ENCODE data around the gene CLN6.
A peak's percentile ranks its signal among the peaks of the same experiment; 100 is the strongest.

CLN6 gene

GRCh38 chr15:68209272-68209671 is 20.3 kb downstream of the CLN6 start:
- no peak for TF ChIP-seq CTCF (IDR thresholded peaks at IDR 0.05; ENCODE audit: insufficient read depth, low read depth, low read length, missing control alignments)
- DNase-seq (ENCODE audit: low read depth) = no peak

GRCh38 chr15:68208636-68209240 is 20.8 kb downstream of the CLN6 start:
- TF ChIP-seq CTCF (IDR thresholded peaks at IDR 0.05; ENCODE audit: insufficient read depth, low read depth, low read length, missing control alignments) = no peak
- DNase-seq (ENCODE audit: low read depth) = no peak
- no peak overlapping the region for H3K4me3 ChIP-seq (ENCODE audit: low read length)

More at GRCh38 chr15:68209272-68209671, 20.3 kb downstream of the CLN6 start:
- no peak overlapping the region for H3K4me3 ChIP-seq (ENCODE audit: low read length)

DNA sequence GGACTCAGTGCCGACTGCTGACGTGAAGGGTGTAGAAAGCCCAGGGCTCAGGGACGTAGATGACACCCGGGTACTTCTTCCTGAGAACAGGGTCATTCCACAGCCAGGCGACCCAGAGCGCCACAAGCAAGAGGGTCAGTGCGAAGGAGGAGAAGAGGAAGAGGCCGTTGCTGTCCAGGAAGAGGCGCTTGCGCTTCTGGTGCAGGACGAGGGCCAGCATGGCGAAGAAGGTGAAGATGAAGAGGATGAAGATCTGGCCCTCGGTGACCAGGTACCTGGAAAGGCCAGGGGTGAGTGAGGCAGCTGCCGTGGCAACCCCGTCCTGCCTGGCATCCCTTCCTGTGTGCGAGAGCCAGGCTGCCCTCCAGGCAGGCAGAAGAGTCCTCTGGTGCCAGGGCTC is 21.4 kb downstream of the CLN6 start:
- no peak for TF ChIP-seq CTCF (IDR thresholded peaks at IDR 0.05; ENCODE audit: insufficient read depth, low read depth, low read length, missing control alignments)
- H3K4me3 ChIP-seq (ENCODE audit: low read length) = no peak overlapping the region
- no peak for DNase-seq (ENCODE audit: low read depth)

DNA sequence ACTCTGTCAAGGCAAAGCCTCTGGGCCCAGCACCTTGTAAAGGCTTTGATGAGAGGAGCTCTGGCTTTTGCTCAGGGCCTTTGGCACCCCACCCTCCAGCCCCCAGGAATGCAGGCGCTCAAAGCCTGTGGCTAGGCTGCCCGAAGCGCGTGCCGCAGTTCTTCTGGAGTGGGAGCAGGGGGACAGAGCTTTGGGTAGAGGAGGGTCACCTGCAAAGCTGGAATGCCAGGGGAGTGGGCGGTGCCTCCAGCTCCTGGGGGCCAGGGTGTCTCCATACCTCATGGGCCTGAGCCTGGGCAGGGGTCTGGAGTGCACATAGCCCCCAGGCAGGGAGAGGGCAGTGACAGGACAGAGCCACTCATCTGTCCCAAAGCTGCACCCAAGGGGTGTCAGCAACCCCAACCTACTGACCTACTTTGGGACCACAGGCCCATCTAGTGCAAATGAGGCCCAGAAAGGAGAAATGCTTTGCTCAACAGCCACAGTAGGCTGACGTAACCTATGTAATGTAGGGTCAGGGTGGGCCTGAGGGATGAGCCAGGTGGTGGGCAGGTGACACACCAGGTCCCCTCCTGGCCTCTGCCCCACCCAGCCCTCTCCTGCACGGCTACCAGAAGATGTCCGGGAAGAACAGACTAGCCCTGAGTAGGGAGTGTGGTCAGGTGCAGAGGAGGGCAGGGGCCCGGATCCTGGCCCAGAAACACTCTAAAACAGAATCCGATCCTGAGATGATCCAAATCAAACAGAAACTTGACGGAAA is 22.2 kb downstream of the CLN6 start:
- TF ChIP-seq CTCF (IDR thresholded peaks at IDR 0.05; ENCODE audit: insufficient read depth, low read depth, low read length, missing control alignments) = no peak
- no peak for DNase-seq (ENCODE audit: low read depth)
- H3K4me3 ChIP-seq (ENCODE audit: low read length) = no peak overlapping the region

DNA sequence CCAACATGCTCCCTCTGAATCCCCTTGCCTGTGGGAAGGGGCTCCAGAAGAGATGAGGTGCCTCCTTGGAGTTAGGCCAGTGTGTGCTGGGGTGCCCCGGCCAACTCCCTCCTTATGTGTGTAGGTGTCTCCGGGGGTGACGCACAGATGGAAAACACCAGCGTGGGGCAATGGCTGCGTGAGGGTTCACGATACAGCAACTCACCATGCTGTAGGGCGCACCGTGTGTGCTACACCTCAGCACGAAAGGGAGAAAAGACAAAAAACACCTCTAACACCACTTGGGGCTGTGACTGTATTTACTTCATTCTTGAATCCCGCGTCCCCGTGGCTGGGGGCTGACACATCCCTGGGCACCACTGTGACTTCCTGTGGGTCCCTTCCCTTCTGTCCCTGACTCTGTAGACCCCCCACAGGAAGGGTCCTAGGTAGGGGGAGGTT is 22.8 kb downstream of the CLN6 start:
- TF ChIP-seq CTCF (IDR thresholded peaks at IDR 0.05; ENCODE audit: insufficient read depth, low read depth, low read length, missing control alignments) = no peak
- H3K4me3 ChIP-seq (ENCODE audit: low read length) = no peak overlapping the region
- no peak for DNase-seq (ENCODE audit: low read depth)

DNA sequence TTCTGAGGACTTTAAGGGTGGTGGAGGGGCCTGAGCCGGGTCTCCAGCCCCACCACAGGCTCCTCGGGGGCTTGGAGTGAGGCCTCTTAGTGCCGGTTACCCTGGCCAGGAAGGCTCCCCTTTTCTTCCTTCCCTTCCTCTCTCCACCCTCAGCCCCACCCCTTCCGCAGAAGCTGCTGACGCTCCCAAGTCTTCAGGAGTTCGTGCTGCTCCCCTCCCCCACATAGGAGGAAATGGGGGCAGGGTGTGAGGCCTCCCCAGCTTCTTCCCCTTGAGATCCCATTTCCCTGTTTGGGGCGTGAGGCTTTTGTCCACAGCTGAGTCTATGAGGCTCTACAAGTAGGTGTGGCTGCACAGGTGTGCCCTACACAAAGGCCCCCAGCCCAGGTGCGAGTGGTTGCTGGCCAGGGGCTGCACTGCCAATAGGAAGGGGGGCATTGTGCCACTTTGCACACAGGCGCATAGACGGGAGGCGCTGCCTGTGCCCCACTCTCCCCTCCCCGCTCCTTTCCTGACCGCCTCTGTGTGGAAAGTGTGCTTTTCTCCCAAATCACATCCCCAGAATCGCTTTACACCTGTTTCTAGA is 23.5 kb downstream of the CLN6 start:
- H3K4me3 ChIP-seq (ENCODE audit: low read length) = peak overlapping the region; percentile 2
- DNase-seq (ENCODE audit: low read depth) = peak; percentile 23
- TF ChIP-seq CTCF (IDR thresholded peaks at IDR 0.05; ENCODE audit: insufficient read depth, low read depth, low read length, missing control alignments) = no peak

Measured in epithelial cell of esophagus (primary cell).